ENCODE results near the gene PALLD. TPM values are rescaled to one million over a fixed set of nuclear protein-coding genes. Genes with fewer than 3 reads are reported as not detected.
A peak's percentile ranks its signal among the peaks of the same experiment; 100 is the strongest.

Gene PALLD
- total RNA-seq, 4 donors from 2014 or later = 58.5 to 164 (median 84.2) TPM

- no peak for TF ChIP-seq CTCF (IDR thresholded peaks at IDR 0.05)
- ATAC-seq (ENCODE audit: low FRiP score) = no peak
- no peak for DNase-seq (ENCODE audit: low spot score)
Measured at GRCh38 chr4:168600796-168601583, 104.1 kb downstream of the PALLD start.

GRCh38 chr4:168601899-168602298 lies 105.0 kb downstream of the PALLD start:
- no peak for TF ChIP-seq CTCF (IDR thresholded peaks at IDR 0.05)
- no peak for DNase-seq (ENCODE audit: low spot score)
- ATAC-seq (ENCODE audit: low FRiP score) = no peak

GRCh38 chr4:168604496-168605373 lies 107.9 kb downstream of the PALLD start:
- ATAC-seq (ENCODE audit: low FRiP score) = peak; percentile 86
- no peak for DNase-seq (ENCODE audit: low spot score)
- TF ChIP-seq CTCF (IDR thresholded peaks at IDR 0.05) = no peak

- ATAC-seq (ENCODE audit: low FRiP score) = no peak
- no peak for TF ChIP-seq CTCF (IDR thresholded peaks at IDR 0.05)
- no peak for DNase-seq (ENCODE audit: low spot score)
Measured at GRCh38 chr4:168605411-168605810, 108.6 kb downstream of the PALLD start.

GRCh38 chr4:168607215-168607614 lies 110.4 kb downstream of the PALLD start:
- TF ChIP-seq CTCF (IDR thresholded peaks at IDR 0.05) = no peak
- no peak for ATAC-seq (ENCODE audit: low FRiP score)
- DNase-seq (ENCODE audit: low spot score) = no peak

- no peak for TF ChIP-seq CTCF (IDR thresholded peaks at IDR 0.05)
- DNase-seq (ENCODE audit: low spot score) (no peak), ATAC-seq (ENCODE audit: low FRiP score) (no peak)
Measured at GRCh38 chr4:168608771-168609170, 111.9 kb downstream of the PALLD start.
